Measurements from ENCODE around the gene CRHR1.

GRCh38 chr17:45785480-45786193, 1.5 kb downstream of the CRHR1 start:
- no peak for TF ChIP-seq CTCF (IDR thresholded peaks at IDR 0.05; ENCODE audit: insufficient read depth, low read length, poor library complexity, severe bottlenecking)
- TF ChIP-seq EZH2phosphoT487 (conservative IDR thresholded peaks at IDR 0.05; ENCODE audit: low read length), result no peak
